ENCODE data around the gene SLC22A16.
"Not testable (repeated sequence)": the region's sequence is repeated elsewhere in the genome, so short reads cannot be mapped to it uniquely, and the experiment has no call there.

SLC22A16 gene, protein sequence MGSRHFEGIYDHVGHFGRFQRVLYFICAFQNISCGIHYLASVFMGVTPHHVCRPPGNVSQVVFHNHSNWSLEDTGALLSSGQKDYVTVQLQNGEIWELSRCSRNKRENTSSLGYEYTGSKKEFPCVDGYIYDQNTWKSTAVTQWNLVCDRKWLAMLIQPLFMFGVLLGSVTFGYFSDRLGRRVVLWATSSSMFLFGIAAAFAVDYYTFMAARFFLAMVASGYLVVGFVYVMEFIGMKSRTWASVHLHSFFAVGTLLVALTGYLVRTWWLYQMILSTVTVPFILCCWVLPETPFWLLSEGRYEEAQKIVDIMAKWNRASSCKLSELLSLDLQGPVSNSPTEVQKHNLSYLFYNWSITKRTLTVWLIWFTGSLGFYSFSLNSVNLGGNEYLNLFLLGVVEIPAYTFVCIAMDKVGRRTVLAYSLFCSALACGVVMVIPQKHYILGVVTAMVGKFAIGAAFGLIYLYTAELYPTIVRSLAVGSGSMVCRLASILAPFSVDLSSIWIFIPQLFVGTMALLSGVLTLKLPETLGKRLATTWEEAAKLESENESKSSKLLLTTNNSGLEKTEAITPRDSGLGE

DNA sequence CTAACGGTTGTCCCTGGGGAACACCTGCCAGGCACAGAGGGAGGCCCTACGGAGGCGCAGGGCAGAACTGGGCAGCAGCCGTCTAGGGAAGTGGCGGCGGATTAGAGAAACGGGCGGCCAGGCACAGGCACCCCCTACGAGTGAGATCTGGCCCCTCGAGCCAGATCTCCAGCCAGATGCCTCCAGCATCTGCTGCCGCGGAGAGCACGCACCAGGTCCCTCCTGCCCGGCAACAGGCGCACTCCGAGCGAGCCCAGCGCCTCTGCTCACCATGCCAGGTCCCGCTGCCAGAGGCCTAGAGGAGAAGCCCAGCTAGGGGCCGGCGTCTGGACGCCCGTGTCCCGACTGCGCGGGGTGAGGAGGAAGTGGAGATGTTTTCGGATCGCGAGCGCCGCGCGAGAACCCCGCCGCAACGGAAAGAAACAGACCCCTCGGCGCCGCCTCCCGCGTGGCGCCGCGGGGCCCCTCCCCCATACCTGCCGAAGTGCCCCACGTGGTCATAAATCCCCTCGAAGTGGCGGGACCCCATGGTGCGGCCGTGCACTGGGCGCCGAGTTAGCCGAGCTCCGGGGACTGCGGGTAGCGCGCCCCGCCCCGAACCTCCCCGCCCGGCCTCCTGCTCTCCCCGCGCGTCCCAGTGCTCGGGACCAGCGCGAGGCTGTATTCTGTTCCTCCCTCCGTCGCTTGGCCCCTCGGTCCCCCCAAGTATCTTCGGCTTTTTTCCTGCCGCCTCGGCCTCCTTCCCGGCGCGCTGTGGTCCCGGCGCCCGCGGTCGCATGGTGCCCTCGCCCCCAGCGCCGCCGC is at the start of gene SLC22A16:
Gene SLC22A16 (minus strand): TSS at position 568 of the 804 bp plus-strand sequence. CDS start 39 bp downstream, at position 529.
- DNase-seq (ENCODE audit: low read depth) = no peak

DNA sequence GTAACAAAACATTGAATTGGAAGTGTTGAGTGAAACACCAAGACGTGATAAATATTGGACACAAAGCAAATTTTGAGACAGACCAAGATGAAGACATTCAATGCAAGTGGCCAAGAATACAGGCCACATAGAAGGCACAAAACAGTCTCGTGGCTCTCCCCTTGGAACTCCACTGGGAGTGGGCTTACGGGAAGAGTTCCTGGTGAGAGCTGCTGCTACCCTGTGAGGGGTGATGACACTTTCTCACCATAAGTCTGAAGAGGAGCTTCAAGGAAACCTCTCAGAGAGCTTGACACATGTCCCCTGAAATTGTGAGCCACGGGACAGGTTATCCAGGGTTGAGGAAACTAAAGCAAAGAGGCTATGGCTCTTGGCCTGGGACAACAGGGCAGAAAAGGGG is 48.6 kb upstream of the SLC22A16 start:
- no peak for DNase-seq (ENCODE audit: low read depth)

DNA sequence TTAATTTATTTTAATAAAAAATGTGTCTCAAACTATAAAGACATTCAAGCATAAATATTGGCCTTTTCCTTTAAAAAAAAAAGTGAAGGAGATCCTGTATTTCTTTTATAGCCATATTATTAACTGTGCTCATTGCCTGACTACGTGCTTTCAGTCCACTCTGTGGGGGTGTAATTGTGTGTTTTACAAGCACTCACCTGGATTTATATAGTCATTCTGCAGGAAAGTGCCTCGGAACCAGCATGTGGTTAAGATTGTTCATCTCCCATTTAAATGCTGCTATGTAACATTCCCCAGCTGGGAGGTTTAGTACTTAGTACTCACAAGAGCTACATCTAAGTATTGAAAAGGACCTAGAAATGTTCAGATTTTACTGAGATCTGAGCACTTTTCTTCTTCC is 47.9 kb upstream of the SLC22A16 start:
- DNase-seq (ENCODE audit: low read depth) = no peak

DNA sequence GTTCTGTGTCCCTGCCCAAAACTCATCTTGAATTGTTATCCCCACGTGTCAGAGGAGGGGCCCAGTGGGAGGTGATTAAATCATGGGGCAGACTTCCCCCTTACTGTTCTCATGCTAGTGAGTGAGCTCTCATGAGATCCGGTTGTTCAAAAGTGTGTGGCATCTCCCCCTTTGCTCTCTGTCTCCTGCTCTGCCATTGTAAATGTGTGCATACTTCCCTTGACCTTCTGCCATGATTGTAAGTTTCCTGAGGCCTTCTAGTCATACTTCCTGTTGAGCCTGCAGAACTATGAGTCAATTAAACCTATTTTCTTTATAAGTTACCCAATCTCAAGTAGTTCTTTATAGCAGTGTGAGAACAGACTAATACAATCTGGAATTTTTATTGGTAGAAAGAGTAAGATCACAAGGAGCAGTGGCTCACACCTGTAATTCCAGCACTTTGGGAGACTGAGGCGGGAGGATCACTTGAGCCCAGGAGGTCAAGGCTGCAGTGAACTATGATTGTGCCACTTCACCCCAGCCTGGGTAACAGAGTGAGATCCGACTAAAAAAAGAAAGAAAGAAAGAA is 47.1 kb upstream of the SLC22A16 start:
- DNase-seq (ENCODE audit: low read depth) = no peak

DNA sequence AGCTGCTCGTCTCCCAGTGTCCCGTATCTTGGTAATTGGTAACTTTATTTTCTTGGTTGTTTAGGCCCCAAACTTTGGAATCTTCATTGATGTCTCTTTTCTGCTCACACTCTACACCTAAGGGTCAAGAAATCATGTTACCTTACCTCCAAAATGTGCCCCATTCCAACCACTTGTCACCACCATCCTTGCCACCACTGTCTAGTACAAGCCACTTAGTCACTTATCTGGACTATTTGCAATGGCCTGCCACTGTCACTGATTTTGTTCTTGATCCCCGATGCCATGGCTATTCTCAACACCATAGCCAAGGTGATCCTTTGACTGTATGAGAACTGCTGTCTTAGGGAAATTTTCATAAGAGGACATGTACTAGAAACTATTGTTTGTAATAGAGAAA is 46.0 kb upstream of the SLC22A16 start:
- no peak for DNase-seq (ENCODE audit: low read depth)

DNA sequence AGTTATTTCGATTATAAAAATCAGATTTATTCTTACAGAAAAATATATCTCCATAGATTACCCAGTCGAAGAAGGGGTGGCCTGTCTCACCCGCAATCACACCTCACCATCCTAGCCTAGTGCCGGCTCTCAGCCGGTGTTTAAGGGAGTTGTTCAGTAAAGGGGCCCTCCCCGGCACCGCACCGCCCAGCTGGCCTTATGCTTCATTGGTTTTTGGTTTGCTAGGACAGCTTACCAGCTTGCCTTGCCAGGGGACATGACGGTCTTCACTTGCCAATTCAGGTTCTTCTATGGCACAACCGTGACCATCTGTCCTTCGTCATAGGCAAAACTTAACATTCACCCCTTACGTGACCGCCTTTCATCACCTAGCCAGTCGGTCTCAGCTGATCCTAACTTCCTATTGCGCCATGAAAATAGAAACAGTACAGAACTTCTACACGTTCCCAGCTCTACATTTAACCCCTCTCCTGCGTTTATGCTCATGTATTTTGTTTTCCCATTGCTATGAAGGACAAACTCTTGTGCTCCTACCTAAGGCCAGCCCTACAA is 44.7 kb upstream of the SLC22A16 start:
- DNase-seq (ENCODE audit: low read depth) = no peak

DNA sequence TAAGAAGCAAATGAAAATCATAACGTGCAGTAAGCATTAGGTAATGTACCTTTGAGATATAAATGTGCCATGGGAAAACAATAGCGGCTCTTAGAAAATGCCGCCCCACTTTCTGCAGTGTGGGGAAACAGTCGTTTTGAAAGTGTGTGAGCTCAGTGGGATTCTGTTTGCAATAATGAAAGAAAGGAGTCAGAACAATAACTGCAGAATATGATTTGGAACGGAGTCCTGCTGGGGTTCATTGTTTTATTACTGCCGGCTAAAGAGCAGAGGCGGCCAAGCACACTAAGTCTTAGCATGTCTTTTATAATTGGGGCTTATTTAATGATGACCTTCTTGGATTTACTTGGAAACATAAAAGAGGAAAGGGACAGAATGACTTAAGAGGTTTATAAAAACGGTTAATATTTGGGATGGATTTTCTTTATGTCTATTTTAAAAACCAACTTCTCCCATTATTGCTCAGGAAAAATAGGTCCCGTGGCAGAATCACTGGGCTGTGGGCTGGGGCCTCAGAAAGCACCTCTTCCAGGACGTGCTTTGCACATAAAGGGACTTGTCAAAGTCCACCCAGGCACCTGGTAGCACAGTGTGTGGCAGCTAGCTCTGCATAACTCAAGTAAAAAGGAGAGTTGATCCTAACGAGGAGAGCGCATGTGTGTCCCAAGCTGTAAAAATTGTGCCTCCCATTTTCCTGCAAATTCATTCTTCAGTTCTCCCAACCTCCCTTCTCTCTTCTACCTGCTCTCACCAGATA is 44.0 kb upstream of the SLC22A16 start:
- no peak for DNase-seq (ENCODE audit: low read depth)

DNA sequence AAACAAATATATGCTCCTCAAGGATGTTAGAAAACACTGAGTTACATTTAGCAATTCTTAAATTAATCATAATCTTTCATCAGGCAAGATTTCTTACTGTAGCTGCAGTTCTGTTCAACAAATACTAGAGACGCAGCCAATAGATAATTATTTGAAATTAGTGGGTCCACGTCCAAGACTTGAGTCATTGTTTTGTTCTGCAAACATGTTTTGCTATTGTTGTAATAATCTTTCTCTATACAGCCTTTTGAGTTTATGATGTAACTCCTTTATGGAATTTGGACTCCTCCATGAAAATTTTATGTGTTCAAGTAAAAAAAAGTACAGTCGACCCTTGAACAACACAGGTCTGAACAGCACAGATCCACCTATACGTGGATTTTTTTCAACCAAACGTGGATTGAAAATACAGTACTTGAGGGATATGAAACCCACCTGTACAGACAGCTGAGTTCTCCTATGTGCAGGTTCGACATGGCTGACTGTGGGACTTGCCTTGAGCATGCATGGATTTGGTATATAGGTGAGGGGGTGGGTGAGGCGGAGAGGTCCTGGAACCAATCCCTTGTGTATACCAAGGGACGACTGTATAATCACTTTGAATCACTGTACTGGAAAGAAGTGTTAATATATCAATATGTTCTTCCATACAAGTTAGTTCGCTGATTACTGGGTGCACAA is 41.3 kb upstream of the SLC22A16 start:
- DNase-seq (ENCODE audit: low read depth) = no peak

DNA sequence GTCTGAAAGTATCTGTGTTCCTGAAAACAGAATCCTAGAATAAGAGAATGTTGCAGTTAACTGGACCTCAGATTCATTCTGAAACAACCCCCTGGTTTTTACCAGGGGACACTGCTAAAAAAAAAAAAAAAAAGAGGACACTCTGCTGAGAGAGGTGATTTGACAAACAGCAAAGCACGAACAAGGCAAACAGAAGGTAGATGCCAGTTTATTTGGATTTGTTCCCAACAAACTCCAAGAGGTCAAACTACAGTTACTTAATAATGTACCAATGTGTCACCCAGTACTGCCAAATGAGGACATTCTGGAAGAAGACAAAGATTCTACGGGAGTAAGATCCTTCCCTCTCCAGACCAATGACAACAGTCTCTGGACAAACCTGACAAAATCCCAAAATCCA is 40.6 kb upstream of the SLC22A16 start:
- no peak for DNase-seq (ENCODE audit: low read depth)

DNA sequence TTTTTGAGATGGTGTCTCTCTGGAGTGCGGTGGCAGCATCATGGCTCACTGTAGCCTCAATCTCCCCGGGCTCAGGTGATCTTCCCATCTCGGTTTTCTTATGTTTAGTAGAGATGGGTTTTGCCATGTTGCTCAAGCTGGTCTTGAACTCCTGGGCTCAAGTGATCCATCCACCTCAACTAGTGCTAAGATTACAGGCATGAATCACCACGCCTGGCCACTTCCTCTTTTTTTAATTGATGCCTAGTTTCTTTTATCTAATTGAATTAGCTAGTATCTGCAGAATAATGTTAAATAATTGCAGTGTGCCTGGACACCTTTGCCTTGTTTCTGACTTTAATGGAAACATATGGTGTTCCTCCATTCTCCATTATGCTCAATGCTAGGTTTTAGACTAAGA is 38.4 kb upstream of the SLC22A16 start:
- no peak for DNase-seq (ENCODE audit: low read depth)

DNA sequence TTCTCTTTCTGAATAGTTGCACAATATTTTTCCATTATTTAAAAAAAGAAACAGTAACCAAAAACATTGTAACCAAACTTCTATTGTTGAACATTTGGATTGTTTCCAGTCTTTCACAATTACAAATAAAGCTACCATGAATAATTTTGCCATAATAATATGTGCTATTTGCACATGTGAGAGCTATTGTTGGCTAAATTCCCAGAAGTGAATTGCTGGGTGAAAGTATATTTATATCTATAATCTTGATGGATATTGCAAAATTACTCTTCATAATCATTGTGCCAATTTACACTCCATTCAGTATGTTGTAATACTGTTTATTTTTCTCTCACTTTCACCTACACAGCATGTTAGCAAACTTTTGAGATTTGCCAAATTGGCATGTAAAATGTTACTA is 36.6 kb upstream of the SLC22A16 start:
- DNase-seq (ENCODE audit: low read depth) = no peak

DNA sequence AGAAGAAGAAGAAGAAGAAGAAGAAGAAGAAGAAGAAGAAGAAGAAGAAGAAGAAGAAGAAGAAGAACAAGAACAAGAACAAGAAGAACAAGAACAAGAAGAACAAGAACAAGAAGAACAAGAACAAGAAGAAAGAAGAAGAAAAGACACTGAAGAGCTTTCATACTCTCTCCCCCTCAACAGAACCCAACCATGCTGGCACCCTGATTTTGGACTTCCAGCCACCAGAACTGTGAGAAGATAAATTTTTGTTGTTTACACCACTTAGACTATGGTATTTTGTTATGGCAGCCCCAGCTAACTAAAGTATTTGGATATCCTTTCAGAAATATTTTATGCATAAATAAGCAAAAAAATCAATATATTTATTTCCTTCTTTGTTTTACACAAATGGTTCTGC is 36.1 kb upstream of the SLC22A16 start:
- not testable (repeated sequence) for DNase-seq (ENCODE audit: low read depth)

DNA sequence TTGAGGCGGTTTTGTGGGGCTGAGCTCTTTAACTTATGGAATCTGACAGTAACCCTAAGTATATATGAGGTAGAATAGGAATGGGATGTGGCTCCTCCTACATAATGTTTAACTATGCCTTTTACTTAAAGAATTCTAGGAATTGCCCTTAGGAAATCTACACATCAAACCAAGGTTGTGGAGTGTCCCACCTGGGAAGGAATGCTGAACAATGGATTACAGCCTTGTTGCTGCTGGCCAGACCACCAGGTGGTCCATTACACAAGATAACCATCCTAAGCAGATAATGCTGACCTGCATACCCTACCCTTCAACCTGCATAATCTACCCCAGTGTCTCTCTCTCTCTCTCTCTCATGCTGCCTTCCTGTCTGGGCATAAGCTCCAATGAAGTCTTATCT is 35.0 kb upstream of the SLC22A16 start:
- DNase-seq (ENCODE audit: low read depth) = no peak

DNA sequence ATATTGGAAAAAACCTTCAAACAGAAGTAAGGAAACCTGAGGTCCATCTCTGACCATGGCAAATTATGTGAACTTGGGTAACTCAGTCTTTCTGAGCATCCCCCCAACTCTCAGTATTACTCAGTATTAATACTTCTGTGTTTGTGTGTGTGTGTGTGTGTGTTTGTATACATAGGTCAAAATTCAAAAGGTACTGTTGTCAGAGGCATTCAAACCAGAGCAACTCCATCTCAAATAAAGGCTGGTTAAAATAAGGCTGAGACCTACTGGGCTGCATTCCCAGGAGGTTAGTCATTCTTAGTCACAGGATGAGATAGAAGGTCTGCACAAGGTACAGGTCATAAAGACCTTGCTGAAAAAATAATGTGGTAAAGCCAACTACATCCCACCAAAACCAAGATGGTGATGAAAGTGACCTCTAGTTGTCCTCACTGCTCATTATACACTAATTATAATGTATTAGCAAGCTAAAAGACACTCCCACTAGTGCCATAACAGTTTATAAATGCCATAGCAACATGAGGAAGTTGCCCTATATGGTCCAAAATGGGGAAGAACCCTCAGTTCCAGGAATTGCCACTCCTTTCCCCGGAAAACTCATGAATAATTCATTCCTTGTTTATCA is 33.3 kb upstream of the SLC22A16 start:
- DNase-seq (ENCODE audit: low read depth) = no peak

DNA sequence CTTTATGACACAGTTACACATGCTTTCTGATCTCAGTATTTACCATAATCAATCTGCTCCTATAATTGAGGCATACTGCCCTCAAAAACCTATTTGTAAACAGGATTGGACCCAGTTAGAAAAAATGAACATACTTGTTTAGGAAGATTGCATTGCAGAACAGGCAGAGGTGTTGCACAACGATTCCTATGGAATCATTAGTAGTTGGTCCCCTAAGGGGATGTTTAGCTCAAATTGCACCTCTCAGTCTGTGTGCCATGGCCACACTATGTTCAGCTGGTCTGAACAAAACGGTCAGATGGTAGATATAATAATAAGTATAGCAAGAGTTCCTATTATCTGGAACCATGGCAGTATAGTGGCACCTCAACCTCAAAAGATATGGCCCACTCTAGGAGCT is 28.5 kb upstream of the SLC22A16 start:
- not testable (repeated sequence) for DNase-seq (ENCODE audit: low read depth)

DNA sequence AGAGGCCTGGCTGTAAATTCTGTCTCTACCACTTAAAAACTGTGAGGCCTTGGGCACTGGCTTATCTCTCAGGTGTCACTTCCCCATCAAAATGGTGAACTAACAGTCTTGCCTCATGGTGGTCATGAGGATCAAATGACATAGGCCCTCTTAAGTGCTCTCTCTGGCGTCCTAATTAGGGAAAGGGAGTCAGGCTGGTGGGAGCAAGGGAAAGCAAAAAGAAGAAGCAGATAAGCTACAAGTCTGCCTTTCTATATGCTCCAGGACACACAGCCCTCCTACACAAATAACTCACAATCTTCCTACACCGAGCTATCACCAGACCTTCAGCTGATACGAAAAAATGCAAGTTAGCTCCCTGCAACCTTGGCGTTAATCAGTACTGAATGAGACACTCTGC is 19.5 kb upstream of the SLC22A16 start:
- no peak for DNase-seq (ENCODE audit: low read depth)

DNA sequence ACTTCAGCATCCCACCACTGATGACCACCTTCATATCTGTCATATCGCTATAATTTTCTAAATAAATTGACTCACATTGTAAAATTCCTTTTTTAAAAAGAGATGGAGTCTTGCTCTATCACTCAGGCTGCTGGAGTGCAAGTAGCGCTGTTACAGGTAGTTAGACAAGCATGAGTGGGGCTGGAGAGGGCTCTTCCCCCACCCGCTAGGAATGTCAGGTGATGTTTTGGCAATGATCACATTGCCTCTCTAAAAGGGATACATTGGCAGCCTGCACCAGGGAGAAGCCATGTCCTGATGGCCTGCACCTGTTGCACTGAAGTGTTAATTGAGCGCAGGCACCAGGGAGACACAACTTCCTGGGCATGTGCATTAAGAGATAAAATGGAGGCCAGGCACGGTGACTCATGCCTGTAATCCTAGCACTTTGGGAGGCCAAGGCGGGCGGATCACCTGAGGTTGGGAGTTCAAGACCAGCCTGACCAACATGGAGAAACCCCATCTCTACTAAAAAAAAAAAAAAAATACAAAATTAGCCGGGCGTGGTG is 16.9 kb upstream of the SLC22A16 start:
- DNase-seq (ENCODE audit: low read depth) = no peak

DNA sequence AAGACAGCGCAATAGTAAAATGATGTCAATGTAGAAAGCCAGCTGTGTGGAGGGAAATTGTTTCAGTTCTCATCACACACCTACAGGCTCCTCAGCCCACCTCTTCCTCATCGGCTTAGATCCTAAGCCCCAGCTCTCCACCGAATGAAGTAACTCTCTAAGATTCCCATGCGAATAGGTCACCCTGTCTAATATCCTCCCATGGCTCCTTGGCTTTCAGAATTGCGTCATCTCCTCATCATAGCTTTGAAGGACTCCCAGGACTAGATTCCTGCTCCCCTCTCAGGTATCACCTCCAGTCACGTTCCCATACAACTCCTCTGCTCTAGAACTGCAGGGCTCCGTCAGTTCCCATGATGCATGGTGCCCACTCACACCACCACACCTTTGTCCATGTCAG is 16.2 kb upstream of the SLC22A16 start:
- DNase-seq (ENCODE audit: low read depth) = no peak

DNA sequence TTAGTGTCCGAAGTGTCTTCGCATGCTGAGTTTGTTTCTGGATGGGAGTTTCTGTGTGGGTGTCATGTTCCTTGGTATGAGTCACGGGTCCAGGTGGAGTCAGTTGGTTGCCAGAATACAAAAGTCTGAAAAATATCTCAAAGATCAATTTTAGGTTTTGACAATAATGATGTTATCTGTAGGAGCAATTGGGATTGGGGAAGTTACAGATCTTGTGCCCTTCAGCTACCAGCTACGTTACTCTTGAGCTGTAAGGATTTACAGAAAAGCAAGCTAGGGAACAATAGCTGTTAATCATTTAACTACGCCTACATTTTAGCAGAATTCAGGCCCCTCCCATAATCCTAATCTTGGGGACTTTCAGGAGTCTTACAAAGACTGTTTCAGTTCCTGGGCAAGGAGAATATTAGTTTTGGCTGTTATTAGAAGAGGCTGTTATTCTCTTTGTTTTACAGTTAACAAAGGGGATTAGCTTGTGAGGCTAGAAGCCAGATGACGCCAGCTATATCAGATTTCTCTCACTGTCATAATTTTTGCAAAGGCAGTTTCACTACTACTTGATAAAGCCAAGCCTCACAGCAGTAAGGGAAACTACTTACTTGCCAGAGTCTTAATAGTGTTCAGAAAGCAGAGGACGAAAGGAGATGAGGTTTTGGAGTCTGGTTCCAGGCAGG is 15.4 kb upstream of the SLC22A16 start:
- DNase-seq (ENCODE audit: low read depth) = no peak

DNA sequence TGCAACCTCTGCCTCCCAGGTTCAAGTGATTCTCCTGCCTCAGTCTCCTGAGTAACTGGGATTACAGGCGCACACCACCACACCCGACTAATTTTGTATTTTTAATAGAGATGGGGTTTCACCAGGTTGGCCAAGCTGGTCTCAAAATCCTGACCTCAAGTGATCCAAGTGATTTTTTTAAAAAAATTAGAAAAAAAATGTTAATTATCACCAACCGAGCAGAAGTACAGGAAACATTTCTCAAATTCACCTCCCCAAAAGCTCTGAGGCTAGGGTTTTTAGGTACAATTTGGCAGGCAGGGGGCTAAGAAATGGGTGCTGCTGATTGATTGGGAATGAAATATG is 14.9 kb upstream of the SLC22A16 start:
- no peak for DNase-seq (ENCODE audit: low read depth)

Measured in stimulated activated CD8-positive, alpha-beta memory T cell treated with anti-CD3 and anti-CD28 coated beads, Interleukin-4, amount 100 ng/mL, for 24 hours (primary cell).